NCI-H2227 (cell line): ENCODE results near the gene GTF2A2.

ENCODE experiments used
- DNase-seq: peaks from one replicate; lab custom pipeline; 2025; ENCODE audit not compliant: unreplicated experiment; lab: John Stamatoyannopoulos, UW

GTF2A2 gene

DNA sequence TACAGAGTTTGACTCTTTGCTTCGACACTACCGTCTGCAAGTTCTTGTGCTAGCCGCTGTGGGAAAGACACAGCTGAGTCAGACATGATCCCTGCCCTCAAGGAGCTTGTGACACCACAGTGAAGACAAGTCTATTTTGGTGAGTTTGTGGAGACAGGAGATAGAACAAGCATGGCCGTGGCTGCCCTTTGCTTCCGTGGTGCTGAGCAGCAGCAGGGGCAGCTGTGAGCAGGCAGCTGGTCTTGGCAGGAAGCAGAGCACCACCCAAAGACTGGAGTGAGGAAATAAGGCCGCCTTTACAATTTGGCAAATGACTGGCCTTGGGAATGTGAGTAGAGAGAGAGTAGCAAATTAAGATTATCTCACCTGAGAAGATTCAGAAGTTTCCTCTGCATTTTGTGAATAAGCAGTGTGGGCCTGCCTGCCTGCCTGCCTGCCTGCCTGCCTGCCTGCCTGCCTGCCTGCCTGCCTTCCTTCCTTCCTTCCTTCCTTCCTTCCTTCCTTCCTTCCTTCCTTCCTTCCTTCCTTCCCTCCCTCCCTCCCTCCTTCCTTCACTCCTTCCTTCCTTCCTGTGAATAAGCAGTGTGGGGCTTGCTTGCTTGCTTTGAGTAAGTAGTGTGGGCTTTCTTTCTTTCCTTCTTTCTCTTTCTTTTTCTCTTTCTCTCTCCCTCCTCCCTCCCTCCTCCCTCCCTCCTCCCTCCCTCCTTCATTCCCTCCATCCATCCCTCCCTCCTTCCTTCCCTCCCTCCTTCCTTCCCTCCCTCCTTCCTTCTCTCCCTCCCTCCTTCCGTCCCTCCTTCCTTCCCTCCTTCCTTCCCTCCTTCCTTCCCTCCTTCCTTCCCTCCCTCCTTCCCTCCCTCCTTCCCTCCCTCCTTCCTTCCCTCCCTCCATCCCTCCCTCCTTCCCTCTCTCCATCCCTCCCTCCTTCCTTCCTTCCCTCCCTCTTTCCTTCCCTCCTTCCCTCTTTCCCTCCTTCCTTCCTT is 47.3 kb downstream of the GTF2A2 start:
- no peak for DNase-seq

DNA sequence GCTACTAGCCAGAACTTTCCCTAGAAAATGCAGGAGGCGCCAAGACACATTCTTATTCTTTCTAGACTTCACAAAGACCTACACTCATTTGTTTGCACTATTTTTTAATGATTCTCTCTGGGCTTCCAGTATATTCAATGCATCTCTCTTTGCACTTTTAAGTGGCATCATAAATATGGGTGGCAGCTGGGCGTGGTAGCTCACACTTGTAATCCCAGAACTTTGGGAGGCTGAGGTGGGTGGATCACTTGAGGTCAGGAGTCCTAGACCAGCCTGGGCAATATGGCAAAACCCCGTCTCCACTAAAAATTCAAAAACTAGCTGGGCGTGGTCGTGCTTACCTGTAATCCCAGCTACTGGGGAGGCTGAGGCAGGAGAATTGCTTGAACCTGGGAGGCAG is 51.3 kb downstream of the GTF2A2 start:
- no peak for DNase-seq

DNA sequence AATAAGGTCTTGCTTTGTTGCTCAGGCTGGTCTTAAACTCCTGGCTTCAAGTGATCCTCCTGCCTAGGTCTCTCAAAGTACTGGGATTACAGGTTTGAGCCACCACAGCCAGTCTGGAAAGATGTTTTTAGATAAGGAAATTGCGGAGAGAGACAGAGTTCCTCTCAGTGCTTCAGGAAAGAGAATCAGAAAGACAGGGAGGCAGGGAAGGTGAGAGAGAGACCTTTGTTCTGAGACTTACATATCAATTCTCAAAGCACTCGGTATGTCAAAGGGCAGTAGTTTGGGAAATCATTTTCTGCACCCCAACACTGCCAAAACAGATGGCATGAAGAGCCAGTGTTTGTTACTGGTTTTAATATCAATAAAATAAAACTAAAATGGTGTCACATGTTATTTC is 58.9 kb downstream of the GTF2A2 start:
- no peak for DNase-seq

DNA sequence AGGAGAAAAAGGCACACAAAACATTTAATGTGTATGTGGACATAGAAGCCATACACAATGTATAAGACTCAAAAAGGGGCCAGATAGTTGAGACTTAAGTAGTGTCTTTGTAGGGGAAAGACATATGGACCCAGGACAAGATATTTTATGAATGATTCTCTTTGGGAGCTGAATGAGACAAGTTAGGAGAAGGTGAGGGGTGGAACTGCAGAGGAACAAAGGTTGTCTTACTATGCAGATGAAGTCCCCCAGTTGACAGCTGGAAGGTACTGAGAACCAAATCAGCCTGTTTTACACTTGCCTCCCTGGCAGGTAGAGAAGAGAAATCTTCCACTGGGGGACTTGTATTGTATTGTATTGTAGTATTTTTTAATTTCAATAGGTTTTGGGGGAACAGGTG is 60.7 kb downstream of the GTF2A2 start:
- DNase-seq, result no peak

DNA sequence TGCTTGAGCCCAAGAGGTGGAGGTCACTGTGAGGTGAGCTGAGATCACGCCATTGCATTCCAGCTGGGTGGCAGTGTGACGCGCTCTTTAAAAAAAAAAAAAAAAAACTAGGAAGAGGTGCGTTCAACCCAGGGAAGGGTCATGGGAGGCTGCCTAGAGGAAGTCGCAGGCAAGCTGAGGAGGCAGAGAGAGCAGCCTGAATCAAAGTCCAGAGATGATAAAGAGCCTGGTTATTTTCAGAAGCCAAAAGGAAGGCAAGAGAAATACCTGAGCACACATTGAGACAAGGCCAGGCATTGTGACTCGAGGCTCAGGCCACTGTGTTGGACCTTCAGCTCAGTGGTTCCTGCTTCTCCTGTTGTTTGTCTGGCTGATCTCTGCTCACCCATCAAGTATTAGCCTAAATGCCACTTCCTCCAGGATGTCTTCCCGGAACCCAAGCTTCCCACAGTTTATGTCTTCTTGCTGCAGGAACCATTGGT is 61.8 kb downstream of the GTF2A2 start:
- DNase-seq, result no peak

DNA sequence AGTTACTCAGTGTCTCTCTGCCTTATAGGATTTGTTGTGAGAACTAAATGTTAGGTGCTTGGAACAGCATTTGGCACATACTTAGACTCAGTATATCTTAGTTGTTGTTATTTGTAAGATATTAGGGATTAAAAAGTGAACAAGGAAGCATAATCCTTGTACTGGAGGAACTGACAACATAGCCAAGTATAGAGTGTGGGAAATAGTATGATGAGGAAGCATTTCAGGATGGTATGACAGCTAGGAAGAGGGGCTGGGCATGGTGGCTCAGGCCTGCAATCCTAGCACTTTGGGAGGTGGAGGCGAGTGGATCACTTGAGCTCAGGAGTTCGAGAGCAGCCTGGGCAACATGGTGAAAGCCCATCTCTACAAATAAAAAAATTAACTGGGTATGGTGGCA is 62.3 kb downstream of the GTF2A2 start:
- DNase-seq, result no peak

DNA sequence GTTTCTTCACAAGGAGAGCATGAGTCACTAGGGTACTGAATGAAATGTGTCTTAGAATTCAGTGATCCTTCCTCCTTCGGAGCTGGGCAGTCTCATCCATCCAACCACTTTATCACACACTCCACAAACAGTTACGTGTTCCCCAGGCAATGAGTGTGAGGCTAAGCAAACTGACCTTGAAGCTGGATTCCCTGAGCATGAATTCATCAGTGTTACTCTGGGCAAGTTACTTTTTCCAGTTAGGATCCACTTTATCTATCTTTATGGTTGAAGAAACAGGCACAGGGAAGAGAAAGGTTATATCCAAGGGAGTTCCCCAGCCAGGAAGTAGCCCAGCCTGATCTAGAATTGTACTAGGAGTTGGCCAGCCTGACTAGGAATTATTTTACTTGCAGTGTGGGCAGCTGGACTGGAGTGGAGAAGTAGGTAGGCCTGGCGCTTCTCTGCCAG is 62.8 kb downstream of the GTF2A2 start:
- DNase-seq, result no peak

DNA sequence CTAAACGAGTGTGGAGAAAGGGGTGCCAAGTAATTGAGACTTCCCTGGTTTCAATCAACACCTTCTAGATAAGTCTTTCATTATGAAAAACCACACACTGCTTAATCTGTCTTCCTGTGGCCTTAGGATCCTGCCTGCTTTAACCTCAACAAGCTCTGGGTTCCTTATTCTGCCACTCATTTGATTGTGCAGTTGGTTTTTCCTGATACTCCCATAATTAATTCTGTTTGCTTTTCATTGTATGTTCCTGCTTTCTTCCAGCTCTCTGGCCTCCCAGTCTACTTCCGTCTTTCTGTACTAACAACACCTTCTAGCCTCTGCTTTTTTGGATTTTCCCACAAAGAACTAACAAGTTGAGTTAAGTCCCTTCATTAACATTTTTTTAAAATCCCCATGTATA is 66.0 kb downstream of the GTF2A2 start:
- no peak for DNase-seq

DNA sequence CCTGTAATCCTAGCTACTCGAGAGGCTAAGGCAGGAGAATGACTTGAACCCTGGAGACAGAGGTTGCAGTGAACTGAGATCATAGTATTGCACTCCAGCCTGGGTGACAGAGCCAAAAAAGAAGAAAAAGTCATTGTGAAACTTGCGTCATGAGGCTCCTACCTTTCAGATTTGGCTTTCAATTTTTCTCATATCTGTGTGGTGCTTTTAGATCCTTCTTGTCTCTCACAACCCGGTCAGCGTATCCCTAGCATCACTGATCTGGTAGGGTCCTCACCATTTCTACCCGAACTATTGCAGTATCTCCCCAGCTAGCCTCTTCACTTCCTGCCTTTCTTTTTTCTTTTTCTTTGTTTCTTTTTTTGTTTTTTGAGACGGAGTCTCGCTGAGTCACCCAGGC is 67.3 kb downstream of the GTF2A2 start:
- no peak for DNase-seq
